ENCODE data around the gene PSMB5. TPM values are rescaled to one million over a fixed set of nuclear protein-coding genes. Genes with fewer than 3 reads are reported as not detected.

Gene PSMB5
- total and polyA plus RNA-seq, 2 of the 13 experiments (the other 11 are each of a cell fraction or from before 2014, with no cell fraction given) = 705 to 871 TPM

DNA sequence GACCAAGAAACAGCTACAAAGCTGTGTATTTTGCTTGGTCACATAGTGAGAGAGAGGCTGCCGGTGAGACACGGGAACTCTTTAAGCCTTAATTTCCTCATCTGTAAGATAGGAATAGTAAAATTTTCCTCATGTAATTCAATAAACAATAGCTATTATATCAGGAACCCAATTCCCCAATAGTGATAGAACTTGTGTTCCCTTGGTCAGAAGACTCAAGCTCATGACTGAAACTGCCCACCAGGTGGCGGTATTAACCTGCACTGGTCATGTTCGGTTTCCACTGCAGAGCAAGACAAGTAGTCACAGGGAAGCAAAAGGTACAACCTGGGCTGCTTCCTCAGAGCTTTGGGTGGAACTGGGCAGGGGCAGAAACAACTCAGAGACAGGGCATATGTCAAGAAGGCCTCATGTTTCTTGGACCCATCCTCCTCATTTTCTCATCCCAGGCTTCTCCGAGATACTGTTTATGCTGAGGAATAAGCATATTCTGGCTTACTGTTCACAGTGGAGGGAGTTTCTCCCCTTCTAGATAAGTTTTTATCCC, 48.1 kb downstream of the PSMB5 start (continued):
- TF ChIP-seq MIER3 (CRISPR knock-in tag; IDR thresholded peaks at IDR 0.05; ENCODE audit: borderline replicate concordance) = peak; percentile 82; the same call in 1 of the 2 replicates
- TF ChIP-seq FLYWCH1 (CRISPR knock-in tag; IDR thresholded peaks at IDR 0.05) = no peak
- TF ChIP-seq, protein P1, sequence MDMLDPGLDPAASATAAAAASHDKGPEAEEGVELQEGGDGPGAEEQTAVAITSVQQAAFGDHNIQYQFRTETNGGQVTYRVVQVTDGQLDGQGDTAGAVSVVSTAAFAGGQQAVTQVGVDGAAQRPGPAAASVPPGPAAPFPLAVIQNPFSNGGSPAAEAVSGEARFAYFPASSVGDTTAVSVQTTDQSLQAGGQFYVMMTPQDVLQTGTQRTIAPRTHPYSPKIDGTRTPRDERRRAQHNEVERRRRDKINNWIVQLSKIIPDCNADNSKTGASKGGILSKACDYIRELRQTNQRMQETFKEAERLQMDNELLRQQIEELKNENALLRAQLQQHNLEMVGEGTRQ (IDR thresholded peaks at IDR 0.05; ENCODE audit: low read depth, low read length) = no peak
- TF ChIP-seq, protein P1 (CRISPR knock-in tag; IDR thresholded peaks at IDR 0.05; ENCODE audit: borderline replicate concordance) = no peak
- peak; percentile 67; the same call in 1 of the 2 replicates for TF ChIP-seq ZNF724P (CRISPR knock-in tag; IDR thresholded peaks at IDR 0.05; ENCODE audit: borderline replicate concordance)
- TF ChIP-seq ZNF264 (CRISPR knock-in tag; IDR thresholded peaks at IDR 0.05) = no peak
- TF ChIP-seq ZNF678 (CRISPR knock-in tag; IDR thresholded peaks at IDR 0.05) = no peak
- no peak for TF ChIP-seq NFKBIZ (CRISPR knock-in tag; IDR thresholded peaks at IDR 0.05)
- TF ChIP-seq GABPA (IDR thresholded peaks at IDR 0.05; ENCODE audit: low read depth, low read length) = no peak
- no peak for TF ChIP-seq GABPA (CRISPR knock-in tag; IDR thresholded peaks at IDR 0.05; ENCODE audit: low read depth)
- TF ChIP-seq SALL1 (CRISPR knock-in tag; IDR thresholded peaks at IDR 0.05) = no peak
- no peak for TF ChIP-seq SMARCC2 (IDR thresholded peaks at IDR 0.05)
- no peak for TF ChIP-seq NONO (IDR thresholded peaks at IDR 0.05)
- TF ChIP-seq NONO (CRISPR knock-in tag; conservative IDR thresholded peaks at IDR 0.05) = no peak
- no peak for TF ChIP-seq FOXM1 (CRISPR knock-in tag; IDR thresholded peaks at IDR 0.05)
- TF ChIP-seq IRF2 (CRISPR knock-in tag; IDR thresholded peaks at IDR 0.05) = peak; percentile 88
- TF ChIP-seq, protein P2, sequence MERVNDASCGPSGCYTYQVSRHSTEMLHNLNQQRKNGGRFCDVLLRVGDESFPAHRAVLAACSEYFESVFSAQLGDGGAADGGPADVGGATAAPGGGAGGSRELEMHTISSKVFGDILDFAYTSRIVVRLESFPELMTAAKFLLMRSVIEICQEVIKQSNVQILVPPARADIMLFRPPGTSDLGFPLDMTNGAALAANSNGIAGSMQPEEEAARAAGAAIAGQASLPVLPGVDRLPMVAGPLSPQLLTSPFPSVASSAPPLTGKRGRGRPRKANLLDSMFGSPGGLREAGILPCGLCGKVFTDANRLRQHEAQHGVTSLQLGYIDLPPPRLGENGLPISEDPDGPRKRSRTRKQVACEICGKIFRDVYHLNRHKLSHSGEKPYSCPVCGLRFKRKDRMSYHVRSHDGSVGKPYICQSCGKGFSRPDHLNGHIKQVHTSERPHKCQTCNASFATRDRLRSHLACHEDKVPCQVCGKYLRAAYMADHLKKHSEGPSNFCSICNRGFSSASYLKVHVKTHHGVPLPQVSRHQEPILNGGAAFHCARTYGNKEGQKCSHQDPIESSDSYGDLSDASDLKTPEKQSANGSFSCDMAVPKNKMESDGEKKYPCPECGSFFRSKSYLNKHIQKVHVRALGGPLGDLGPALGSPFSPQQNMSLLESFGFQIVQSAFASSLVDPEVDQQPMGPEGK (CRISPR knock-in tag; IDR thresholded peaks at IDR 0.05) = peak; percentile 67
- no peak for TF ChIP-seq HNRNPH1 (optimal IDR thresholded peaks at IDR 0.05; ENCODE audit: low read depth, low read length)
- TF ChIP-seq FOXA3 (CRISPR knock-in tag; IDR thresholded peaks at IDR 0.05) = peak; percentile 44; the same call in 1 of the 2 replicates
- TF ChIP-seq ATAD3A (CRISPR knock-in tag; IDR thresholded peaks at IDR 0.05) = no peak
- no peak for TF ChIP-seq IKZF4 (CRISPR knock-in tag; IDR thresholded peaks at IDR 0.05; ENCODE audit: borderline replicate concordance, low read depth, not compliant biosample characterization)
- no peak for TF ChIP-seq FOXP1 (IDR thresholded peaks at IDR 0.05)
- TF ChIP-seq FOXP1 (CRISPR knock-in tag; IDR thresholded peaks at IDR 0.05) = no peak
- 0 out of 2 replicates have a peak, but pooled peaks have one; percentile 68 for TF ChIP-seq MYNN (CRISPR knock-in tag; IDR thresholded peaks at IDR 0.05; ENCODE audit: low read depth)
- TF ChIP-seq NBN (conservative IDR thresholded peaks at IDR 0.05) = no peak
- no peak for TF ChIP-seq FOXK1 (CRISPR knock-in tag; IDR thresholded peaks at IDR 0.05; ENCODE audit: borderline replicate concordance, low read depth)
- TF ChIP-seq, protein P3, sequence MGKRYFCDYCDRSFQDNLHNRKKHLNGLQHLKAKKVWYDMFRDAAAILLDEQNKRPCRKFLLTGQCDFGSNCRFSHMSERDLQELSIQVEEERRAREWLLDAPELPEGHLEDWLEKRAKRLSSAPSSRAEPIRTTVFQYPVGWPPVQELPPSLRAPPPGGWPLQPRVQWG (CRISPR knock-in tag; IDR thresholded peaks at IDR 0.05; ENCODE audit: borderline replicate concordance, low read depth) = no peak
- TF ChIP-seq U2AF1 (optimal IDR thresholded peaks at IDR 0.05; ENCODE audit: low read depth, low read length) = no peak
- no peak for TF ChIP-seq HOXA5 (CRISPR knock-in tag; IDR thresholded peaks at IDR 0.05)
- TF ChIP-seq RXRA (CRISPR knock-in tag; IDR thresholded peaks at IDR 0.05) = no peak
- TF ChIP-seq ZNF572 (CRISPR knock-in tag; IDR thresholded peaks at IDR 0.05) = no peak
- peak; percentile 63; the same call in 1 of the 2 replicates for TF ChIP-seq RXRB (CRISPR knock-in tag; IDR thresholded peaks at IDR 0.05; ENCODE audit: borderline replicate concordance)
